Measurements from ENCODE around the gene TEX47.

Gene TEX47
- total RNA-seq: 0 reads per million in 4 donors

- no peak for DNase-seq
These were observed at the start of gene TEX47 for GRCh38 chr7:88795553-88795952. TSS of gene TEX47 (minus strand) at chr7:88795737. CDS start at chr7:88794942, 795 bp downstream.

- no peak for DNase-seq
These were observed 49.6 kb upstream of the TEX47 start for GRCh38 chr7:88845091-88845490.

GRCh38 chr7:88842201-88842600, 46.7 kb upstream of the TEX47 start:
- no peak for DNase-seq

GRCh38 chr7:88835147-88835728, 39.7 kb upstream of the TEX47 start:
- no peak for DNase-seq

- DNase-seq: no peak
These were observed 30.7 kb upstream of the TEX47 start for GRCh38 chr7:88826222-88826621.

GRCh38 chr7:88818552-88818951, 23.0 kb upstream of the TEX47 start:
- DNase-seq: no peak

- DNase-seq: no peak
These were observed 10.9 kb upstream of the TEX47 start for GRCh38 chr7:88806280-88807037.

GRCh38 chr7:88801046-88801445, 5.5 kb upstream of the TEX47 start:
- no peak for DNase-seq

GRCh38 chr7:88792361-88792760, 3.2 kb downstream of the TEX47 start:
- DNase-seq: no peak

GRCh38 chr7:88791891-88792290, 3.6 kb downstream of the TEX47 start:
- DNase-seq: no peak

GRCh38 chr7:88789480-88790064, 6.0 kb downstream of the TEX47 start:
- DNase-seq: no peak

GRCh38 chr7:88787777-88788176, 7.8 kb downstream of the TEX47 start:
- no peak for DNase-seq

- DNase-seq: no peak
These were observed 19.7 kb downstream of the TEX47 start for GRCh38 chr7:88775838-88776237.

GRCh38 chr7:88772776-88773175, 22.8 kb downstream of the TEX47 start:
- no peak for DNase-seq

- DNase-seq: no peak
These were observed 24.1 kb downstream of the TEX47 start for GRCh38 chr7:88771417-88771816.

GRCh38 chr7:88761779-88762178, 33.8 kb downstream of the TEX47 start:
- no peak for DNase-seq

- DNase-seq: no peak
These were observed 35.4 kb downstream of the TEX47 start for GRCh38 chr7:88760136-88760515.

- no peak for DNase-seq
These were observed 36.1 kb downstream of the TEX47 start, which contains the start of gene ZNF804B for GRCh38 chr7:88759230-88760135. TSS of gene ZNF804B (plus strand) at chr7:88759700. CDS start at chr7:88759977, 277 bp downstream.

- no peak for DNase-seq
These were observed 36.9 kb downstream of the TEX47 start for GRCh38 chr7:88758381-88759229.

- no peak for DNase-seq
These were observed 38.2 kb downstream of the TEX47 start for GRCh38 chr7:88757371-88757770.

- no peak for DNase-seq
These were observed 38.7 kb downstream of the TEX47 start for GRCh38 chr7:88756802-88757201.

- no peak for DNase-seq
These were observed 49.4 kb downstream of the TEX47 start for GRCh38 chr7:88746126-88746525.
